Caco-2 (cell line): Measurements from ENCODE around the gene PDLIM4. TPM values are rescaled to one million over a fixed set of nuclear protein-coding genes. Genes with fewer than 3 reads are reported as not detected.
A peak's percentile ranks its signal among the peaks of the same experiment; 100 is the strongest.

Experiments used
- BruUV-seq: library from RNA; stranded (reverse); fragments of 400-500 nt; replicated peaks from 2 replicates; lab custom pipeline; 2021; lab: Mats Ljungman, UMichigan
- CTCF ChIA-PET: fragments of 300-600 bp; sonication (Branson Sonifier 250); formaldehyde crosslinking; loops from one replicate; lab custom pipeline; 2022; ENCODE audit warnings: antibody characterized with exemption; lab: Charles Lee
- POLR2A ChIA-PET: fragments of 300-600 bp; sonication (Branson Sonifier 250); formaldehyde crosslinking; loops from one replicate; lab custom pipeline; 2022; ENCODE audit warnings: antibody characterized with exemption; lab: Charles Lee
- DNase-seq, 2 experiments: peaks; one replicate each; pipeline versions ENCODE4 v3.0.0 to v3.0.0-alpha.2; 2020 to 2022
- H3K27me3 ChIP-seq: replicated peaks from 2 replicates; pipeline ENCODE4 v1.6.0; 2011; ENCODE audit warnings: low read length; ENCODE audit not compliant: control insufficient read depth, insufficient read depth
- H3K36me3 ChIP-seq: 2 replicates; pipeline ENCODE4 v1.5.1; 2011; ENCODE audit warnings: low read length; ENCODE audit not compliant: control insufficient read depth, insufficient read depth
- H3K4me1 ChIP-seq: fragments of 250-450 bp; sonication (Bioruptor Pico); 2 replicates; pipeline ENCODE4 v1.5.1; 2020; ENCODE audit warnings: mild to moderate bottlenecking
- H3K4me3 ChIP-seq: 2 replicates; pipeline ENCODE4 v1.5.1; 2011; ENCODE audit warnings: low read depth, mild to moderate bottlenecking, control low read depth, low read length
- H3K9me3 ChIP-seq: fragments of 250-450 bp; sonication (Bioruptor Pico); 2 replicates; pipeline ENCODE4 v1.5.1; 2020; ENCODE audit warnings: mild to moderate bottlenecking, moderate library complexity
- H3K27ac Mint-ChIP-seq: one replicate; pipeline ENCODE4 v1.8.0; 2022; ENCODE audit warnings: mixed read lengths; ENCODE audit not compliant: unreplicated experiment
- H3K27me3 Mint-ChIP-seq: one replicate; pipeline ENCODE4 v1.8.0; 2022; ENCODE audit warnings: mixed read lengths; ENCODE audit not compliant: insufficient read depth, unreplicated experiment
- H3K36me3 Mint-ChIP-seq: one replicate; pipeline ENCODE4 v1.8.0; 2022; ENCODE audit warnings: mild to moderate bottlenecking, mixed read lengths; ENCODE audit not compliant: insufficient read depth, unreplicated experiment
- H3K4me1 Mint-ChIP-seq: one replicate; pipeline ENCODE4 v1.8.0; 2022; ENCODE audit warnings: low read depth, mixed read lengths; ENCODE audit not compliant: unreplicated experiment
- H3K4me3 Mint-ChIP-seq: one replicate; pipeline ENCODE4 v1.8.0; 2022; ENCODE audit warnings: mild to moderate bottlenecking, moderate library complexity, mixed read lengths; ENCODE audit not compliant: unreplicated experiment
- H3K9me3 Mint-ChIP-seq: one replicate; pipeline ENCODE4 v1.8.0; 2022; ENCODE audit warnings: mixed read lengths; ENCODE audit not compliant: unreplicated experiment
- intact Hi-C: fragments of 100-400 bp; cut with micrococcal nuclease; formaldehyde crosslinking; loops from one replicate; pipeline ENCODE4 v1.10.0; 2022; ENCODE audit not compliant: unreplicated experiment
- total RNA-seq: library from RNA; stranded (reverse); gene quantifications from 2 replicates; pipeline ENCODE4 v1.2.3, GENCODE V29; 2022
- TF ChIP-seq, protein P1 (sequence below), 2 experiments: fragments of 200-600 bp in 1 of 2; IDR thresholded peaks; 1 replicate in 1 of 2; 2 replicates in 1 of 2; pipeline versions ENCODE4 v1.5.1 to v1.8.0; 2011 to 2022; ENCODE audit warnings: antibody characterized with exemption in 1 of 2, control low read depth in 1 of 2, inconsistent platforms in 1 of 2, low read depth in 1 of 2, low read length in 1 of 2, mild to moderate bottlenecking in 1 of 2, moderate library complexity in 1 of 2; ENCODE audit not compliant: insufficient read depth in 1 of 2, severe bottlenecking in 1 of 2, unreplicated experiment in 1 of 2

Gene PDLIM4
- total RNA-seq, 1 experiment from 2014 or later, result not detected

DNA sequence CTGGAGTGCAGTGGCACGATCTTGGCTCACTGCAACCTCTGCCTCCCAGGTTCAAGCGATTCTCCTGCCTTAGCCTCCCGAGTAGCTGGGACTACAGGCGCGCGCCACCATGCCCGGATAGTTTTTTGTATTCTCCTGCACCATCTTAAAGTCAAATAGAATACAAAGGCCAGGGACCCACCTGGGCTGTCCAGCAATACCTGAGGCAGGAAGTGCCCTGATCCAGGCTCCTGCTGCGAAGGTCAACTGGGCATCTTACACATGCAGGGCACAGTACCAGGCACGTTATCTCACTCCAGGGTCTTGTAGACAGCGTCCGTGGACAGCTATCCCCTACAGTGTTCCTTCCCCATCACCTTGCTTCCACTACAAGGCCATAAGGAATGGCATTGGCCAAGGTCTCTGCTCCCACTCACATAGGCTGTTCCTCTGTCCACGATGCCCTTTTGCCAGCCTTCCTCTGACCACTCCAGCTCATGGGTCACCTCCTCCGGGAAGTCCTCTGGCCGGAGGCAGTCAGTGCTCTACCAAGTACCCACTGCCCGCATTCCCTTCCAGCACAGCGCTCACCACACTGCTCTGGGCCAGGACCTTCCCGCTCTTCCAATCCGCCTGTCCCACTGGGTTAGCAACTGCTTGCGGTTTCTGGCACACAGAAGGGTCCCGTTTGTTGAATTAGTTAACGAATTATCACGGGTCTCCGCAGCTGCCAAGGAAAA is 30.8 kb upstream of the PDLIM4 start:
- intact Hi-C loops, result loop anchor here (1.0 to 5.0 kb wide), 4 partner anchors 36 to 141 kb away; partner anchors contain the start of gene SLC22A5
- Mint-ChIP-seq H3K27ac (peak overlapping the region; percentile 44), H3K4me1 (peaks cover 5% of the 10 kb centered on the region), H3K4me3 (peak overlapping the region; percentile 77), H3K9me3 (no peaks in the 10 kb centered on the region), H3K27me3 (no peaks in the 10 kb centered on the region), H3K36me3 (no peaks in the 10 kb centered on the region)
- BruUV-seq, result TSS peak; percentile 34
- Histone ChIP-seq H3K4me1 (peaks cover 5% of the 10 kb centered on the region; the same call in 1 of the 2 replicates), H3K27me3 (no peaks in the 10 kb centered on the region), H3K36me3 (no peaks in the 10 kb centered on the region), H3K9me3 (no peaks in the 10 kb centered on the region), H3K4me3 (peak overlapping the region; percentile 59)
- ChIA-PET POLR2A (interaction anchor here (0.6 to 1.7 kb wide), 4 partner anchors 24 to 141 kb away, joined by 3 to 17 read pairs (median 8); partner anchors contain the start of gene SLC22A4), CTCF (interaction anchor here (1.0 to 2.6 kb wide), 4 partner anchors 10 to 274 kb away, joined by 5 to 23 read pairs (median 6); no protein-coding TSS in a partner anchor)
- TF ChIP-seq, protein P1, sequence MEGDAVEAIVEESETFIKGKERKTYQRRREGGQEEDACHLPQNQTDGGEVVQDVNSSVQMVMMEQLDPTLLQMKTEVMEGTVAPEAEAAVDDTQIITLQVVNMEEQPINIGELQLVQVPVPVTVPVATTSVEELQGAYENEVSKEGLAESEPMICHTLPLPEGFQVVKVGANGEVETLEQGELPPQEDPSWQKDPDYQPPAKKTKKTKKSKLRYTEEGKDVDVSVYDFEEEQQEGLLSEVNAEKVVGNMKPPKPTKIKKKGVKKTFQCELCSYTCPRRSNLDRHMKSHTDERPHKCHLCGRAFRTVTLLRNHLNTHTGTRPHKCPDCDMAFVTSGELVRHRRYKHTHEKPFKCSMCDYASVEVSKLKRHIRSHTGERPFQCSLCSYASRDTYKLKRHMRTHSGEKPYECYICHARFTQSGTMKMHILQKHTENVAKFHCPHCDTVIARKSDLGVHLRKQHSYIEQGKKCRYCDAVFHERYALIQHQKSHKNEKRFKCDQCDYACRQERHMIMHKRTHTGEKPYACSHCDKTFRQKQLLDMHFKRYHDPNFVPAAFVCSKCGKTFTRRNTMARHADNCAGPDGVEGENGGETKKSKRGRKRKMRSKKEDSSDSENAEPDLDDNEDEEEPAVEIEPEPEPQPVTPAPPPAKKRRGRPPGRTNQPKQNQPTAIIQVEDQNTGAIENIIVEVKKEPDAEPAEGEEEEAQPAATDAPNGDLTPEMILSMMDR (IDR thresholded peaks at IDR 0.05; ENCODE audit: insufficient read depth in 1 of 2, low read depth in 1 of 2, low read length in 1 of 2, severe bottlenecking in 1 of 2, unreplicated experiment in 1 of 2), result no peak
- DNase-seq, result peak in 1 of 2 experiments; percentile 22

DNA sequence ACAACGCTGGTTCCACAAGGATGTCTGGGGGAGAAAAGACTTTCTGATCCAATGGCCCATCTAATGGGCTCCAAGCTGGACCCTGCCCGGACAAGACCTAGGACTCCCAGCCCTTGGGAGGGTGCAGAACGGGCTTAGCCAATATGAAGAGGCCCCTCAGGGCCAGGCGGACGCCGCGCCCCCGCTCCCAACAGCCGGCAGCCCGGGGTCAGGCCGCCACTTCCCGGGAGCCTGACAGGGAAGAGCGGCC is 30.3 kb upstream of the PDLIM4 start:
- POLR2A ChIA-PET, result interaction anchor here (0.6 to 1.7 kb wide), 4 partner anchors 24 to 141 kb away, joined by 3 to 17 read pairs (median 8); partner anchors contain the start of gene SLC22A4
- Mint-ChIP-seq H3K27me3 (no peaks in the 10 kb centered on the region), H3K36me3 (no peaks in the 10 kb centered on the region), H3K4me1 (peaks cover 5% of the 10 kb centered on the region), H3K4me3 (peak overlapping the region; percentile 77), H3K9me3 (no peaks in the 10 kb centered on the region), H3K27ac (peak overlapping the region; percentile 44)
- H3K9me3 ChIP-seq, result no peaks in the 10 kb centered on the region
- no peaks in the 10 kb centered on the region for H3K27me3 ChIP-seq
- no TSS peak for BruUV-seq
- CTCF ChIA-PET, result interaction anchor here (0.6 to 2.6 kb wide), 7 partner anchors 10 to 1770 kb away, joined by 3 to 23 read pairs (median 5); no protein-coding TSS in a partner anchor
- H3K4me1 ChIP-seq, result peaks cover 5% of the 10 kb centered on the region; the same call in 1 of the 2 replicates
- H3K36me3 ChIP-seq, result no peaks in the 10 kb centered on the region
- H3K4me3 ChIP-seq, result peak overlapping the region; percentile 59
- intact Hi-C loops, result loop anchor here (1.0 to 5.0 kb wide), 4 partner anchors 37 to 140 kb away; partner anchors contain the start of gene SLC22A5
- DNase-seq, result no peak
- TF ChIP-seq, protein P1 (IDR thresholded peaks at IDR 0.05; ENCODE audit: insufficient read depth in 1 of 2, low read depth in 1 of 2, low read length in 1 of 2, severe bottlenecking in 1 of 2, unreplicated experiment in 1 of 2), result no peak

DNA sequence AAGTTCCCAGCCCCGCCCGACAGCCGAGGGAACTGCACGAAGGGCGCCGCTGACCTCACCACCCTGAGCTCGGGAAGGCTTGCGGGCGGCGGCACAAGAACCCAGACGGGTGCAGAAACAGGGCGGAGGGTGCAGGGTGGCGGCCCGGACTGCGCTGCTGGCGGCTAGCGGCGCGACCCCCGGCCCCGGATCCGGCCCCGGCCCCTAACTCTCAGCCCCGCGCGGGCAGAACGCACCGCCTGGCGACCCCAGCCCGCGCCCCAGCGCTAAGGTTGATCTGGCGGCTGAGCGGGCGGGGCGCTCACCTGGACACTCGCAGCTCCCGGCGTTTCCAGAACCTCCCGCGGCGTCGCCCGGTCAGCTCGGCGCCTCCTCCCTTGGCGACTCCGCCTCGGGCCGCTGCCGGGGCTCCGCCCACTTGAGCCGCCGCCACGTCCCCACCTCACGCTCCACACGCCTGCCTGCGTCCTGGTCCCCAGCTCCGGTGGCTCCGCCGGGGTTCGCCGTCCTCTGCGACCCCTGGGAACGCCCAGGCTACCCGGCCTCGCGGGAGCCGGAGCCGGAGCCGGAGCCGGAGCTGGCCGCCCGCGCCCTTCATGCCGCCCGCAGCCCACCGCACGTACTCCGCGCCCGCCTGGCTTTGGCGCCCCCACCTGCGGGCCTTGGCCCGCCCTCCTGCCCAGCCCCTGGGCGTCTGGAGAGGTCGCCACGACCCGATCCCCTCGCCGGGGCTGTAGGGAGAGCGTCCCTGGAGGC is 29.8 kb upstream of the PDLIM4 start, which contains the start of gene P4HA2:
Gene P4HA2, minus strand, starts transcription at position 369 of the 756 bp plus-strand sequence. CDS start 9,227 bp downstream, outside the sequence.
- Mint-ChIP-seq H3K4me3 (peak within 1 kb of the TSS; percentile 77), H3K9me3 (no peaks in the 10 kb centered on the region), H3K36me3 (no peaks in the 10 kb centered on the region), H3K4me1 (peaks cover 5% of the 10 kb centered on the region), H3K27me3 (no peaks in the 10 kb centered on the region), H3K27ac (peak within 1 kb of the TSS; percentile 44)
- H3K36me3 ChIP-seq, result no peaks in the 10 kb centered on the region
- H3K9me3 ChIP-seq, result no peaks in the 10 kb centered on the region
- BruUV-seq, result no TSS peak
- peak within 1 kb of the TSS; percentile 59 for H3K4me3 ChIP-seq
- CTCF ChIA-PET, result interaction anchor here (0.6 to 2.6 kb wide), 7 partner anchors 9 to 1770 kb away, joined by 3 to 23 read pairs (median 5); no protein-coding TSS in a partner anchor
- H3K4me1 ChIP-seq, result peaks cover 5% of the 10 kb centered on the region; the same call in 1 of the 2 replicates
- POLR2A ChIA-PET, result interaction anchor here (0.6 to 1.7 kb wide), 4 partner anchors 23 to 140 kb away, joined by 3 to 17 read pairs (median 8); partner anchors contain the start of gene SLC22A4
- TF ChIP-seq, protein P1 (IDR thresholded peaks at IDR 0.05; ENCODE audit: insufficient read depth in 1 of 2, low read depth in 1 of 2, low read length in 1 of 2, severe bottlenecking in 1 of 2, unreplicated experiment in 1 of 2), result peak in 1 of 2 experiments; percentile 10
- no peaks in the 10 kb centered on the region for H3K27me3 ChIP-seq
- intact Hi-C loops, result loop anchor here (1.0 to 5.0 kb wide), 4 partner anchors 37 to 140 kb away; partner anchors contain the start of gene SLC22A5
- peak; percentile 89 to 91 for DNase-seq
